CD4-positive, alpha-beta T cell treated with Interleukin-4 for 1 hour (primary cell): ENCODE measurements around the gene TNKS1BP1.
"Not testable (repeated sequence)": the region's sequence is repeated elsewhere in the genome, so short reads cannot be mapped to it uniquely, and the experiment has no call there.

Experiments
- DNase-seq, 2 donors: peaks; one replicate each; pipeline ENCODE4 v3.0.0-alpha.2; 2020 to 2022

Gene TNKS1BP1

GRCh38 chr11:57353036-57353435 lies 28.3 kb upstream of the TNKS1BP1 start:
- DNase-seq, result no peak

DNA sequence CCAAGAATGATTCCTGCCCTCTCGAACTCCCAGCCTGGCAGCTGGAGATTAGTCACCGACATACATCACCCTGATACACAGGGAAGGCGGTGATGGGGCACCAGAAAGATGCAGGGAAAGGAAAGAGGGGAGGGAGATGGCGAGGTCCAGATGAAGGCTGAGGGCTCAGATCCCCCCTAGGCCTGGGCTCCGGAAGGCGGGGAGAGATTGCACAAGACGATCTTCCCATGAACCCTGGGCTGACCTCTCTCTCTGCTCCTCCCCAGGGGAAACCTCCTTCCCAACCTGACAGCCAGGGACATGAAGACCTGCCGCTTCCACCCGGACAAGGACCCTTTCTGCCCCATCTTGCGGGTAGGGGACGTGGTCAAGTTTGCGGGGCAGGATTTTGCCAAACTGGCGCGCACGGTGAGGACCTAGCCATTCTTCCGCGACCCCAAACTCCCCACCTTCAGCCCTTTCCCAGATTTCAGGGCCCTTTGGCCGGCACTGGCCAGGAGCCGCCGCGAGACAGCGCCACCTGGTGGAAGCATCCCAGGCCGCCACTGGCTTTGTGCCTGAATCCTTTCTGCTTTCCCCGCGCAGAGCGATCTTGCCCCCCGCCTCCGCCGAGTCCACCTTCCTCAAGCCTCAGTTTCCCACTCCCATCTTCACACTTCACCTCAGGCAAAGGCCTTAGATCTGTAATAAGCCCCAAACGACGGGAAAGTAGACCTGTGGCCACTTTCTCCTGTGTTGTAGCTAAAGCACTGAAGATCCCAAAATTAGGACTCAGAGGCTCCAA lies 24.9 kb upstream of the TNKS1BP1 start:
- peak; percentile 52 to 54 for DNase-seq

DNA sequence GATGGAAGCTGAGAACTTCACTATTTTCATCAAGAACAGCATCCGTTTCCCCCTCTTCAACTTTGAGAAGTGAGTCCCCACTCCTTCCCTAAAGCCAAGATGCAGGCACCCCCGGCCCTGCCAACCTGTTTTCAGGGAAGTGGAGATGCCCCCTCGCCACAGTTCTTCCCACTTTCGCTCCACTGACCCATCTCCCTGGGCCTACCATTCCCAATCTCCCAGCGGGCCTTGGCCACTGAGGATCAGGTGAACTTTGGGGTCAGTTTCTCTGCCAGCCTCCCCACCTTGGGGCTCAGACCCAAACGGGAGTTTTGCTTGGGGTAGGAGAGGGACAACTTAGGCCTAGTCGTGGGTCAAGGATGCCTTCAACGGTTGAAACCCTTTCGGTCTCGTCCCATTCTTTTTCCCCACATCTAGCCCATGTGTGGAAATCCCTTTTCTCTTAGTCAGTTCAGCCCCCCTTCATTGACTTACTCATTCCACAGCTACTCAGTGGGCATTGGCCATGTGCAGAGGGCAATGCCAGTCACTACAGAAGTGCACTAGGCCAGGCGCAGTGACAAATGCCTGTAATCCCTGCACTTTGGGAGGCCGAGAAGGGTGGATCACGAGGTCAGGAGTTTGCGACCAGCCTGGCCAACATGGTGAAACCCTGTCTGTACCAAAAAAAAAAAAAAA lies 24.0 kb upstream of the TNKS1BP1 start:
- DNase-seq, result no peak

GRCh38 chr11:57348052-57348451 lies 23.3 kb upstream of the TNKS1BP1 start:
- DNase-seq, result no peak

DNA sequence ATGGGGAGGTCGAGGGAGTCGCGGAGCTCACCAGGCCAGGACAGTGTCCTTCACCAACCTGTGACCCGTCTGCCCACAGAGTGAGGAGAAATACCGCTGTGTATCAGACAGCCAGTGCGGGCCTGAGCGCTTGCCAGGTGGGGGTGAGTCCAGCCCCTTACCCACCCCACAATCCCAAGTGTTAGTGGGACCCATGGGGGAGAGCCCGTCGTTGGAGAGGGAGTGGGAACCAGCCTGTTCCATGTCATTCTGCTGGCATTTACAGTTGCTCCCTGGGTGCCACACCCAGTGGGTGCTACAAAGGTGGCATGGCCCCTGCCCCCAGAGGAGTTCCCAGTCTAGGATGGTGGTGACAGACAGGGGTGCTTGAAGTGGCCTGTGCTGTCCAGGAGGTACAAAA lies 22.6 kb upstream of the TNKS1BP1 start:
- DNase-seq, result no peak

- peak; percentile 71 to 75 for DNase-seq
Observed at GRCh38 chr11:57345555-57346211, 20.9 kb upstream of the TNKS1BP1 start.

DNA sequence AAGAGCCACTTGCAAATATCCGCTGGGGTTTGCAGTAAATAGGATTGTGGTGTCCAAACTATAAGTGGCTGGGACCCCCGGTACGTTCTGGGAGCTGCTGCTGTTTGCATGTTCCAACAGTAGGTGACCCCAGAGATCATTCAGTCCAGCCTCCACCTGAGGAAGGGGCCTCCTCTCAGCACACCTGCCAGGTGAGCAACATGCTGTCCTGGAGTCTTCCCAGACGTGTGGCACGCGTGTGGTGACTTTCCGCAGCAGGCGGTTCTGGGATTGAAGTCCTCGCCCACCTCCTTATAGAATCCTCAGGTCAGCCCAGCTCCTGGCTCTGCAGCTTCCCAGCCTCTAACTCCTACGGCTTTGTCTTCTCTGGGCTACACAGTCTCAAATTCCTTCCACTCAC lies 20.1 kb upstream of the TNKS1BP1 start:
- no peak for DNase-seq

DNA sequence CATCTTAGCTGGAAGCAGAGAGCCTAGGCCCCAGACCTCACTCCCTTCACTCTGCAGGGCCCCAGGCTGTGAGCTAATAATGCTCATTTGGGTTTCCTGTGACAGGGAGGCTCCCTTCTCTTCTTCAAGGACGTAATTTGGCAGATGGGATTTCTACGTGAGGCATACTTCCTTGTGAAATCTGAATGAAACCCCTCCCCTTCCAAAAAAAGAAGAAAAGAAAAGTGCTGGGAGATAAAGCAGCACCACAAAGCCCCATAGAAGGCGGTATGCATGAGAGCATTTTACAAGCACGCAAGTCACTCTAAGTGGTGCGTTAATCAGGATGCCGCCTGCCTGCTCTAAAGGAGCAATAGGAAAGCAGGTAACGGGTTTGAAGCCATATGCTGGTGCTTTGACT lies 19.1 kb upstream of the TNKS1BP1 start:
- DNase-seq, result no peak

DNA sequence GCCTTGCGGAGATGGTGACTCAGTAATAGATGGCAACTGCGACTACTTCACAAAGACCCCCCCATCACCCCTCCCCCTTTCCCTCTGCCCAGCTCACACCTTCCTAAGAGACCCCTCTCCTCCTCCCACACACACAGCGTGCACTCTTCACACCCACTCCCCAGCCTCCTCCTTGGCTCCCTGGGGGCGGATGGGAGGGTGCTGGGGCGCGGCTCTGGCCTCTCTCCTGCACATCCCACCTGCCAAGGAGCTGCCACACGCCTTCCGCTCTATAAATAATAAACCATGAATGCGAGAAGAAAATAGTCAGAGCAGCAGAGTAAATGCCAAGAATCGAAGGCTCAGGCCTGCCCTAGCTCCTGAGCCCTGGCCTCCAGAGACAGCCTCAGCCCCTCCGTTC lies 17.9 kb upstream of the TNKS1BP1 start:
- DNase-seq, result no peak

DNA sequence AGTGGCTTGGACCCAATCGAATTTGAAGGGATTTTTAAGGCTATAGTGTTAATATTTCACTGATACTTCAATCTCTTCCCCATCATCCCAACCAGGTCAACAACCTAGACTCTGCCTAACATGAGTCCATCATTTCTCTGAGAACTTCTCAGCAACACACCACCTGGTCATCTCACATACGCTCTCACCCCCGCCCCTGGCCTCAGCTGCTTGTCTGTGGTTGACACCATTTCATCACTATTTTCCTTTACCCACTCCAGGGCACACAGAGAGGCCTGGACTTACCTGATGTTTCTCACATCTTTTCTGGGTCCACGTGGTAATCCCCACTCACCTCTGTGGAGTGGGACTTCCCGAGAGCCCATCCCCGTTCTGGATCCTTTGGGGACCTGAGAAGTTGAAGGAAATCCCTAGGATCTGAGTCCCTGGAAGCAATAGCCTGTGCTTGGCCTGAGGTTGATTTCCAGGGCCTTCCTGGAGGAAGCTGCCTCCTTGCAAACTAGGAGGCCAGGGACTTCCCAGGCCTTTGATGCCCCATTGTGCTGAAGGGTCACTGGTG lies 16.6 kb upstream of the TNKS1BP1 start:
- no peak for DNase-seq

DNA sequence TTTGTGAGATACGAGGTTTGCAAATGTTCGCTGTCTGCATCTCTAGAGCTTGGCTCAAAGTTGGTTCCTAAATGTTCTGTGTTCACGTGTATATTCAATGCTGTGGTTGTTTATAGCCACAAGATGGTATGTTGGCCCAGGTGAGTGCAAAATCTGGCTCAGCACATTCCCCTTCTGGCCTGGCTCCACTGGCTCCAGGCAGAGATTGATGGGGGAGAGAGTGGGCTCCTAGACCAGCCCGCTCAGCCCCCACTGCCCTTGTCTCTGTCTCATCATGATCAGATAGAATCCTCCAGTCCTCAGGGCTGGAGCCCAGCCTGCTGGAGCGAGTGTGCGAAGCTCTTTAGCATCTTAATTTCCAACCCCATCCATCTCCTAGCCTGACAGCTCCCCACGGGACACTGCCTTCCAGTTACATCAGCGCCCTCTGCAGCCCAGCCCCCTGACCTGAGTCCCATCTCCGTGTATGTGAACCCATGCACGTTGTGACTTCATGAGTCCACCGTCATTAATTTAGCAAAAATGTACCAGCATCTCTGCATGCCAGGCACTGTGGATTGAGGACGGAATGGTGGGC lies 15.4 kb upstream of the TNKS1BP1 start:
- no peak for DNase-seq

DNA sequence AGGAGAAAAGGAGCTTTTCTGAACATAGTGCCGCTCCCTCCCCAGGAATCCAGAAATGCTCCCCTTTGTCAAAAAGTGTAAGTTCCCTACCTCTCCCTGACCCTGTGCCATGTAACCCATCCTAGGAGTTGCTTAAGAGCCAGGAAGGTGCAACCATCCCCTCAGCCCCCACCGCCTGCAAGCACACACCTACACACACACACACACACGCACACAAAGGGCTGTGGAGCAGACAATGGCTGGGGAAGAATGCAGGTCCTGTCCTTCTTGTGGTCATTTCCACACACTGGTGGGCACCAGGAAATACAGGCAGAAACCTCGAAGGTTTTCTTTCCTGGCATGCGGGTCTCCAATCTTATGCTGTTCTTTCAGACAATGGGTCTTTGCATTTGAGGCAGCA lies 14.6 kb upstream of the TNKS1BP1 start:
- no peak for DNase-seq

- DNase-seq, result no peak
Observed at GRCh38 chr11:57338142-57338541, 13.4 kb upstream of the TNKS1BP1 start, which contains the start of gene P2RX3. TSS of gene P2RX3 (plus strand) at chr11:57338352. CDS start at chr11:57338551, 199 bp downstream.

DNA sequence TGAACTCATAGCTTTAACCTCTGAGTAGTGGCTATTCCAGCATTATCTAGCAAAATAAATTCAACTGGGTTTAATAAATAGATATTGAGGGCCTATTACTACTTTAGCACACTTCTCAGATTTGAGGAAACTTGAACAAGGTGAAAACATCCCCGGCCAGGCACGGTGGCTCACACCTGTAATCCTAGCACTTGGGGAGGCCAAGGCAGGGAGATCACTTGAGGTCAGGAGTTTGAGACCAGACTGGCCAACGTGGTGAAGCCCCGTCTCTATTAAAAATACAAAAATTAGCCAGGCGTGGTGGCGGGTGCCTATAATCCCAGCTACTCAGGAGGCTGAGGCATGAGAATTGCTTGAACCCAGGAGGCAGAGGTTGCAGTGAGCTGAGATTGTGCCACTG lies 12.1 kb upstream of the TNKS1BP1 start:
- DNase-seq, result not testable (repeated sequence)

GRCh38 chr11:57336111-57336666 lies 11.4 kb upstream of the TNKS1BP1 start:
- no peak for DNase-seq

GRCh38 chr11:57335343-57336110 lies 10.8 kb upstream of the TNKS1BP1 start, which contains the start of gene SSRP1:
TSS of gene SSRP1 (minus strand) at chr11:57335892. CDS start at chr11:57335121, 771 bp downstream.
- DNase-seq, result peak; percentile 91

DNA sequence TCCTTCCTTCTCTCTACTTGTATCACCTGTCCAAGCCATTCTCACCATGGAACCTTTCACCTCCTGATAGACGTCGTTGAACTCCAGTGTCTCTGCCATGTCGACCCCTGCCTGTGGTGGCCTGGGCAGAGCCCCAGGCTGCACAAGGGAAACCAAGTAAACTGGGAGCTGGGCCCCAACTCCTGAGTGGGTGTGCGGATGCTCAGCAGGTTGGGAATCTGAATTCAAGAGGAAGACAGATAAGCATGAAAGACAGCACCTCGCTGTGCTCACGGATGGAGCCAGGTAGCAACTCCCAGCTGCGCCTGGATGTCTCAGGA lies 10.2 kb upstream of the TNKS1BP1 start:
- no peak for DNase-seq

- DNase-seq, result no peak
Observed at GRCh38 chr11:57332694-57333440, 8.1 kb upstream of the TNKS1BP1 start.

DNA sequence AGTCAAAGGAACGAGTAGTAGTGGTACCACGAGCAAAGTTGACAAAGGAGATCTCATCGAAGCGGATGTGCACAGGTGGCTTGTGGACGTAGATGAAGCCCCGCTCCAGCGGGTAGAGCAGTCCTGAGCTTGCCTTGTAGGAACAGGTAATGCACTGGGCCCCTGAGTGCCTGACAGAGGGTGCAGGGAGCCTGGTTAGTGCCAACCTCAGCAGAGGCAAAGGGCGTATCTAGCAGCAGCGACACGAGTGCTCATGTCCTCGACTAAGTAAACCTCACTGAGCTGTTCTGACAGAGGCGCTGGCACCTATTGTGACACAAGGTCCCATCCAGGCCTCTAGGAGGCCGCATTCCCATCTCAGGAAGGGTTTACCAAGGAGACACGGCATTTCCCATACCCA lies 7.0 kb upstream of the TNKS1BP1 start:
- no peak for DNase-seq

DNA sequence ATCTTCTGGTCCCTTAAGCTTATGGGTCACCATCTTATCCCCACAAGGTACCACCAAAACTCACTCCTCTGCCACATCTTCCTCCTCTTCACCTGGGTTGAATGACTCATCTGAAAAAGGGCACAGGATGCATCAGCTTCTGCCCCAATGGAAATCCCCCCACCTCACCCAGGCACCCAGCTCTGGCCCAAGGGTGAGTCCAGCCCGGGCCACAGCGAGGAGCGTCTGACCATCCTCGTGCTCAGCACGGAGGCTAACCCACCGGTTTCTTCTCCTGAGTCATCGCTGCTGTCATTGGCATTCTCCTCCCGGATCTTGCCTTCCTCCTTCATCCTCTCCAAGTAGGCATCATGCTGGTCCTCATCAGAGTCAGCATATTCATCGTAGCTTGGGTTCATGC lies 5.3 kb upstream of the TNKS1BP1 start:
- no peak for DNase-seq

- no peak for DNase-seq
Observed at GRCh38 chr11:57327721-57328120, 3.0 kb upstream of the TNKS1BP1 start.

- no peak for DNase-seq
Observed at GRCh38 chr11:57325735-57326048, 940 bp upstream of the TNKS1BP1 start.
